IPS-18c (cell line): ENCODE measurements around the gene VWA8.
"Not testable (repeated sequence)": the region's sequence is repeated elsewhere in the genome, so short reads cannot be mapped to it uniquely, and the experiment has no call there.

Source experiments
- H3K4me3 ChIP-seq: 2 replicates; pipeline ENCODE4 v1.7.0; 2013; ENCODE audit warnings: low read depth, mild to moderate bottlenecking, low read length, moderate library complexity; ENCODE audit not compliant: insufficient read depth
- H3K9me3 ChIP-seq: one replicate; pipeline ENCODE4 v1.6.1; 2013; ENCODE audit warnings: mild to moderate bottlenecking, low read length, moderate library complexity; ENCODE audit not compliant: control insufficient read depth, insufficient read depth

VWA8 gene

GRCh38 chr13:41909506-41909905 is 51.4 kb downstream of the VWA8 start:
- Histone ChIP-seq H3K4me3 (no peak overlapping the region), H3K9me3 (no peaks in the 10 kb centered on the region)

GRCh38 chr13:41905600-41906254 is 55.2 kb downstream of the VWA8 start:
- Histone ChIP-seq H3K9me3 (no peaks in the 10 kb centered on the region), H3K4me3 (no peak overlapping the region)

- Histone ChIP-seq H3K9me3 (no peaks in the 10 kb centered on the region), H3K4me3 (no peak overlapping the region)
Measured at GRCh38 chr13:41900918-41901317, 60.0 kb downstream of the VWA8 start.

- not testable (repeated sequence) for H3K4me3 ChIP-seq, H3K9me3 ChIP-seq
Measured at GRCh38 chr13:41898411-41898810, 62.5 kb downstream of the VWA8 start.

GRCh38 chr13:41897126-41897525 is 63.8 kb downstream of the VWA8 start:
- Histone ChIP-seq H3K4me3 (no peak overlapping the region), H3K9me3 (no peaks in the 10 kb centered on the region)

GRCh38 chr13:41895478-41895877 is 65.4 kb downstream of the VWA8 start:
- H3K9me3 ChIP-seq, result no peaks in the 10 kb centered on the region
- no peak overlapping the region for H3K4me3 ChIP-seq

GRCh38 chr13:41891119-41891518 is 69.8 kb downstream of the VWA8 start:
- Histone ChIP-seq H3K4me3 (no peak overlapping the region), H3K9me3 (no peaks in the 10 kb centered on the region)

GRCh38 chr13:41883147-41883546 is 77.8 kb downstream of the VWA8 start:
- Histone ChIP-seq H3K4me3 (no peak overlapping the region), H3K9me3 (no peaks in the 10 kb centered on the region)

- H3K9me3 ChIP-seq, H3K4me3 ChIP-seq: not testable (repeated sequence)
Measured at GRCh38 chr13:41881890-41882289, 79.0 kb downstream of the VWA8 start.

GRCh38 chr13:41880966-41881365 is 79.9 kb downstream of the VWA8 start:
- no peaks in the 10 kb centered on the region for H3K9me3 ChIP-seq
- H3K4me3 ChIP-seq, result no peak overlapping the region

- Histone ChIP-seq H3K4me3 (no peak overlapping the region), H3K9me3 (no peaks in the 10 kb centered on the region)
Measured at GRCh38 chr13:41864658-41865057, 96.3 kb downstream of the VWA8 start.

- not testable (repeated sequence) for H3K9me3 ChIP-seq, H3K4me3 ChIP-seq
Measured at GRCh38 chr13:41862659-41863058, 98.2 kb downstream of the VWA8 start.

- H3K4me3 ChIP-seq, result no peak overlapping the region
- no peaks in the 10 kb centered on the region for H3K9me3 ChIP-seq
Measured at GRCh38 chr13:41859565-41859964, 101.3 kb downstream of the VWA8 start.

GRCh38 chr13:41858780-41859179 is 102.1 kb downstream of the VWA8 start:
- H3K9me3 ChIP-seq, result no peaks in the 10 kb centered on the region
- H3K4me3 ChIP-seq, result no peak overlapping the region

GRCh38 chr13:41854758-41855157 is 106.2 kb downstream of the VWA8 start:
- Histone ChIP-seq H3K9me3 (no peaks in the 10 kb centered on the region), H3K4me3 (no peak overlapping the region)

- Histone ChIP-seq H3K9me3 (no peaks in the 10 kb centered on the region), H3K4me3 (no peak overlapping the region)
Measured at GRCh38 chr13:41851351-41851750, 109.6 kb downstream of the VWA8 start.

GRCh38 chr13:41848435-41849255 is 112.3 kb downstream of the VWA8 start:
- no peak overlapping the region for H3K4me3 ChIP-seq
- H3K9me3 ChIP-seq, result no peaks in the 10 kb centered on the region

GRCh38 chr13:41847216-41847615 is 113.7 kb downstream of the VWA8 start:
- Histone ChIP-seq H3K9me3 (no peaks in the 10 kb centered on the region), H3K4me3 (no peak overlapping the region)
